PC-9 (cell line): ENCODE measurements around the gene ABCB9. TPM values are rescaled to one million over a fixed set of nuclear protein-coding genes. Genes with fewer than 3 reads are reported as not detected.

Source experiments
- BruUV-seq: library from RNA; stranded (reverse); fragments of 400-500 nt; replicated peaks from 2 replicates; lab custom pipeline; 2021; lab: Mats Ljungman, UMichigan
- CTCF ChIA-PET: fragments of 300-600 bp; sonication (Branson Sonifier 250); formaldehyde crosslinking; loops from one replicate; lab custom pipeline; 2022; ENCODE audit warnings: antibody characterized with exemption; lab: Charles Lee
- POLR2A ChIA-PET: fragments of 300-600 bp; sonication (Branson Sonifier 250); formaldehyde crosslinking; loops from one replicate; lab custom pipeline; 2022; ENCODE audit warnings: antibody characterized with exemption; ENCODE audit not compliant: unreplicated experiment; lab: Charles Lee
- DNase-seq, 2 experiments: peaks; one replicate each; pipeline versions ENCODE4 v3.0.0 to v3.0.0-alpha.2; 2015 to 2022; ENCODE audit warnings: mixed read lengths in 1 of 2
- H2AFZ ChIP-seq: fragments of 200-600 bp; sonication (generic); 2 replicates; pipeline ENCODE4 v1.8.1; 2017; ENCODE audit warnings: antibody characterized with exemption
- H3F3A ChIP-seq: fragments of 200-600 bp; sonication (generic); 2 replicates; pipeline ENCODE4 v1.8.1; 2017; ENCODE audit warnings: antibody characterized with exemption, mild to moderate bottlenecking, low read depth; ENCODE audit not compliant: insufficient read depth
- H3K27ac ChIP-seq: fragments of 200-600 bp; sonication (generic); 2 replicates; pipeline ENCODE4 v1.6.1; 2016; ENCODE audit warnings: mixed run types
- H3K27me3 ChIP-seq: fragments of 200-600 bp; sonication (generic); 2 replicates; pipeline ENCODE4 v1.6.1; 2016; ENCODE audit warnings: low read depth, mixed run types; ENCODE audit not compliant: insufficient read depth
- H3K36me3 ChIP-seq: fragments of 200-600 bp; sonication (generic); 2 replicates; pipeline ENCODE4 v1.6.1; 2016; ENCODE audit warnings: low read depth, mixed run types
- H3K4me1 ChIP-seq: fragments of 200-600 bp; sonication (generic); replicated peaks from 2 replicates; pipeline ENCODE4 v1.6.1; 2016; ENCODE audit warnings: mixed run types; ENCODE audit not compliant: insufficient read depth
- H3K4me2 ChIP-seq: fragments of 200-600 bp; sonication (generic); 2 replicates; pipeline ENCODE4 v1.6.1; 2017; ENCODE audit warnings: mixed run types
- H3K4me3 ChIP-seq: fragments of 200-600 bp; sonication (generic); 2 replicates; pipeline ENCODE4 v1.6.1; 2016; ENCODE audit warnings: mixed run types
- H3K79me2 ChIP-seq: fragments of 200-600 bp; sonication (generic); 2 replicates; pipeline ENCODE4 v1.6.1; 2017; ENCODE audit warnings: low read depth, mixed run types
- H3K9me2 ChIP-seq: fragments of 200-600 bp; sonication (generic); 2 replicates; pipeline ENCODE4 v1.8.1; 2017; ENCODE audit warnings: mild to moderate bottlenecking; ENCODE audit not compliant: insufficient read depth
- H3K9me3 ChIP-seq: fragments of 200-600 bp; sonication (generic); 2 replicates; pipeline ENCODE4 v1.8.1; 2016; ENCODE audit warnings: low read depth; ENCODE audit not compliant: insufficient read depth
- H4K20me1 ChIP-seq: fragments of 200-600 bp; sonication (generic); 2 replicates; pipeline ENCODE4 v1.8.1; 2017; ENCODE audit not compliant: insufficient read depth
- CTCF ChIP-seq: fragments of 200-600 bp; sonication (generic); conservative IDR thresholded peaks from 2 replicates; pipeline ENCODE4 v1.6.1; 2017; ENCODE audit warnings: mixed run types, antibody characterized with exemption, mild to moderate bottlenecking, moderate library complexity
- EZH2 ChIP-seq: fragments of 200-600 bp; sonication (generic); IDR thresholded peaks from 2 replicates; pipeline ENCODE4 v1.8.0; 2017; ENCODE audit warnings: antibody characterized with exemption, low read depth
- intact Hi-C: fragments of 100-400 bp; cut with micrococcal nuclease; formaldehyde crosslinking; loops from one replicate; pipeline ENCODE4 v1.10.0; 2022; ENCODE audit not compliant: unreplicated experiment
- total RNA-seq: library from RNA; stranded (reverse); gene quantifications from 2 replicates; pipeline ENCODE4 v1.2.3, GENCODE V29; 2021

The ABCB9 gene
- total RNA-seq, 1 experiment from 2014 or later = 13.0 TPM

- peak overlapping the region; percentile 97 for H3K27ac ChIP-seq
- H3K4me2 ChIP-seq = peak overlapping the region; percentile 85
- H3K79me2 ChIP-seq = peaks cover 91% of the 10 kb centered on the region
- intact Hi-C loops = loop anchor here (1.0 kb wide), 3 partner anchors 16 to 56 kb away; no protein-coding TSS in a partner anchor
- TSS peak; percentile 24 for BruUV-seq
- CTCF ChIA-PET = interaction anchor here (0.8 kb wide), 1 partner anchor 57 kb away, joined by 3 read pairs; no protein-coding TSS in a partner anchor
- no peaks in the 10 kb centered on the region for H3K9me2 ChIP-seq
- H3K4me1 ChIP-seq = peaks cover 80% of the 10 kb centered on the region
- peaks cover 19% of the 10 kb centered on the region; the same call in 1 of the 2 replicates for H4K20me1 ChIP-seq
- no peaks in the 10 kb centered on the region for H3K9me3 ChIP-seq
- H3K4me3 ChIP-seq = peak overlapping the region; percentile 48; the same call in 1 of the 2 replicates
- peaks cover 64% of the 10 kb centered on the region for H3F3A ChIP-seq
- H2AFZ ChIP-seq = no peak overlapping the region
- POLR2A ChIA-PET = interaction anchor here (0.6 to 1.2 kb wide), 5 partner anchors 11 to 344 kb away, joined by 4 to 17 read pairs (median 5); no protein-coding TSS in a partner anchor
- H3K36me3 ChIP-seq = no peaks in the 10 kb centered on the region
- DNase-seq = no peak
- TF ChIP-seq EZH2 (no peak), CTCF (no peak)
- H3K27me3 ChIP-seq = no peaks in the 10 kb centered on the region
These were observed 78.4 kb downstream of the ABCB9 start for GRCh38 chr12:122887819-122888212.

GRCh38 chr12:122886851-122887818, 79.1 kb downstream of the ABCB9 start:
- peak overlapping the region; percentile 85 for H3K4me2 ChIP-seq
- H3K27me3 ChIP-seq = no peaks in the 10 kb centered on the region
- H3K9me2 ChIP-seq = no peaks in the 10 kb centered on the region
- H3K4me1 ChIP-seq = peaks cover 74% of the 10 kb centered on the region
- no peaks in the 10 kb centered on the region for H3K9me3 ChIP-seq
- POLR2A ChIA-PET = no interaction called here
- H3F3A ChIP-seq = peaks cover 57% of the 10 kb centered on the region
- H3K36me3 ChIP-seq = no peaks in the 10 kb centered on the region
- TF ChIP-seq CTCF = no peak
- CTCF ChIA-PET = interaction anchor here (0.8 kb wide), 1 partner anchor 57 kb away, joined by 3 read pairs; no protein-coding TSS in a partner anchor
- BruUV-seq = no TSS peak
- DNase-seq = peak; percentile 66 to 91
- H4K20me1 ChIP-seq = peaks cover 17% of the 10 kb centered on the region; the same call in 1 of the 2 replicates
- H3K4me3 ChIP-seq = peak overlapping the region; percentile 48; the same call in 1 of the 2 replicates
- intact Hi-C loops = loop anchor here (1.0 kb wide), 1 partner anchor 15 kb away; no protein-coding TSS in a partner anchor
- H2AFZ ChIP-seq = no peak overlapping the region
- peaks cover 91% of the 10 kb centered on the region for H3K79me2 ChIP-seq
- H3K27ac ChIP-seq = peak overlapping the region; percentile 97

- Histone ChIP-seq H3K4me3 (no peak overlapping the region; the same call in 1 of the 2 replicates), H3K27me3 (no peaks in the 10 kb centered on the region), H3K4me2 (peak overlapping the region; percentile 85), H3K36me3 (no peaks in the 10 kb centered on the region), H3K4me1 (peaks cover 64% of the 10 kb centered on the region), H4K20me1 (peaks cover 22% of the 10 kb centered on the region; the same call in 1 of the 2 replicates), H2AFZ (no peak overlapping the region), H3K27ac (peak overlapping the region; percentile 97), H3F3A (peaks cover 48% of the 10 kb centered on the region), H3K9me2 (no peaks in the 10 kb centered on the region), H3K79me2 (peaks cover 91% of the 10 kb centered on the region), H3K9me3 (no peaks in the 10 kb centered on the region)
- peak in 1 of 2 experiments; percentile 24 for DNase-seq
- no peak for TF ChIP-seq EZH2
- TF ChIP-seq CTCF = no peak
- POLR2A ChIA-PET = no interaction called here
- intact Hi-C loops = no loop called here
- CTCF ChIA-PET = no interaction called here
- BruUV-seq = no TSS peak
These were observed 80.1 kb downstream of the ABCB9 start for GRCh38 chr12:122886161-122886560.
